ENCODE data around the gene NUDT14. TPM values are rescaled to one million over a fixed set of nuclear protein-coding genes. Genes with fewer than 3 reads are reported as not detected.

NUDT14 gene
- polyA plus RNA-seq (ENCODE audit: insufficient read depth in 1 of 5, insufficient read length in 5 of 5, low replicate concordance in 1 of 5) = 10 to 100 TPM; 21.3 to 48.9 (median 28.6) TPM
- long read RNA-seq, donor 1, transcript NUDT14-202 (5 exons, 845 nt) = major isoform, 37 of 43 reads
- long read RNA-seq, donor 1, partial matches to known transcripts = 0 of 43 reads
- long read RNA-seq, donor 1, other reads (novel, unspliced or antisense) = 0 of 43 reads
- long read RNA-seq, donor 2, transcript NUDT14-202 (5 exons, 845 nt) = major isoform, 16 of 17 reads
- long read RNA-seq, donor 2, partial matches to known transcripts = 0 of 17 reads
- long read RNA-seq, donor 2, other reads (novel, unspliced or antisense) = 0 of 17 reads
- long read RNA-seq, donor 3, transcript NUDT14-202 (5 exons, 845 nt) = major isoform, 9 of 12 reads
- long read RNA-seq, donor 3, partial matches to known transcripts = 0 of 12 reads
- long read RNA-seq, donor 3, other reads (novel, unspliced or antisense) = 0 of 12 reads
- long read RNA-seq, donor 4, transcript NUDT14-202 (5 exons, 845 nt) = major isoform, 8 of 10 reads
- long read RNA-seq, donor 4, partial matches to known transcripts = 0 of 10 reads
- long read RNA-seq, donor 4, other reads (novel, unspliced or antisense) = 0 of 10 reads
- long read RNA-seq, donor 5, transcript NUDT14-202 (5 exons, 845 nt) = major isoform, 12 of 13 reads
- long read RNA-seq, donor 5, partial matches to known transcripts = 0 of 13 reads
- long read RNA-seq, donor 5, other reads (novel, unspliced or antisense) = 0 of 13 reads
- long read RNA-seq, donor 6, transcript NUDT14-202 (5 exons, 845 nt) = major isoform, 25 of 29 reads
- long read RNA-seq, donor 6, partial matches to known transcripts = 0 of 29 reads
- long read RNA-seq, donor 6, other reads (novel, unspliced or antisense) = 0 of 29 reads
- long read RNA-seq, donor 7, transcript NUDT14-202 (5 exons, 845 nt) = major isoform, 12 of 13 reads
- long read RNA-seq, donor 7, partial matches to known transcripts = 0 of 13 reads
- long read RNA-seq, donor 7, other reads (novel, unspliced or antisense) = 0 of 13 reads
- long read RNA-seq, donor 8, partial matches to known transcripts = 0 of 5 reads
- long read RNA-seq, donor 8, other reads (novel, unspliced or antisense) = 0 of 5 reads

GRCh38 chr14:105180592-105181548 is at the start of gene NUDT14:
Gene NUDT14 (minus strand): TSS chr14:105181312. CDS start chr14:105181209, 103 bp downstream.
- no peak for DNase-seq

GRCh38 chr14:105229099-105229655 is 48.1 kb upstream of the NUDT14 start:
- DNase-seq = no peak

GRCh38 chr14:105228562-105228961 is 47.5 kb upstream of the NUDT14 start:
- DNase-seq = peak in 1 of 2 donors; percentile 48

GRCh38 chr14:105227346-105227745 is 46.2 kb upstream of the NUDT14 start:
- no peak for DNase-seq

GRCh38 chr14:105226198-105226597 is 45.1 kb upstream of the NUDT14 start:
- DNase-seq = no peak

GRCh38 chr14:105224845-105225570 is 43.9 kb upstream of the NUDT14 start:
- no peak for DNase-seq

GRCh38 chr14:105223770-105224544 is 42.8 kb upstream of the NUDT14 start:
- DNase-seq = no peak

- DNase-seq = no peak
These were observed 42.1 kb upstream of the NUDT14 start for GRCh38 chr14:105223260-105223659.

- DNase-seq = no peak
These were observed 40.6 kb upstream of the NUDT14 start for GRCh38 chr14:105221598-105222178.

- no peak for DNase-seq
These were observed 39.8 kb upstream of the NUDT14 start for GRCh38 chr14:105220699-105221597.

- DNase-seq = no peak
These were observed 38.6 kb upstream of the NUDT14 start for GRCh38 chr14:105219753-105220152.

- DNase-seq = no peak
These were observed 38.0 kb upstream of the NUDT14 start for GRCh38 chr14:105219043-105219612.

GRCh38 chr14:105218611-105219010 is 37.5 kb upstream of the NUDT14 start:
- no peak for DNase-seq

GRCh38 chr14:105217774-105218173 is 36.7 kb upstream of the NUDT14 start:
- DNase-seq = no peak

- DNase-seq = no peak
These were observed 35.6 kb upstream of the NUDT14 start for GRCh38 chr14:105216490-105217247.

- DNase-seq = no peak
These were observed 34.5 kb upstream of the NUDT14 start for GRCh38 chr14:105215602-105216001.
